ENCODE results near the gene PDGFC.

Gene PDGFC, protein sequence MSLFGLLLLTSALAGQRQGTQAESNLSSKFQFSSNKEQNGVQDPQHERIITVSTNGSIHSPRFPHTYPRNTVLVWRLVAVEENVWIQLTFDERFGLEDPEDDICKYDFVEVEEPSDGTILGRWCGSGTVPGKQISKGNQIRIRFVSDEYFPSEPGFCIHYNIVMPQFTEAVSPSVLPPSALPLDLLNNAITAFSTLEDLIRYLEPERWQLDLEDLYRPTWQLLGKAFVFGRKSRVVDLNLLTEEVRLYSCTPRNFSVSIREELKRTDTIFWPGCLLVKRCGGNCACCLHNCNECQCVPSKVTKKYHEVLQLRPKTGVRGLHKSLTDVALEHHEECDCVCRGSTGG

DNA sequence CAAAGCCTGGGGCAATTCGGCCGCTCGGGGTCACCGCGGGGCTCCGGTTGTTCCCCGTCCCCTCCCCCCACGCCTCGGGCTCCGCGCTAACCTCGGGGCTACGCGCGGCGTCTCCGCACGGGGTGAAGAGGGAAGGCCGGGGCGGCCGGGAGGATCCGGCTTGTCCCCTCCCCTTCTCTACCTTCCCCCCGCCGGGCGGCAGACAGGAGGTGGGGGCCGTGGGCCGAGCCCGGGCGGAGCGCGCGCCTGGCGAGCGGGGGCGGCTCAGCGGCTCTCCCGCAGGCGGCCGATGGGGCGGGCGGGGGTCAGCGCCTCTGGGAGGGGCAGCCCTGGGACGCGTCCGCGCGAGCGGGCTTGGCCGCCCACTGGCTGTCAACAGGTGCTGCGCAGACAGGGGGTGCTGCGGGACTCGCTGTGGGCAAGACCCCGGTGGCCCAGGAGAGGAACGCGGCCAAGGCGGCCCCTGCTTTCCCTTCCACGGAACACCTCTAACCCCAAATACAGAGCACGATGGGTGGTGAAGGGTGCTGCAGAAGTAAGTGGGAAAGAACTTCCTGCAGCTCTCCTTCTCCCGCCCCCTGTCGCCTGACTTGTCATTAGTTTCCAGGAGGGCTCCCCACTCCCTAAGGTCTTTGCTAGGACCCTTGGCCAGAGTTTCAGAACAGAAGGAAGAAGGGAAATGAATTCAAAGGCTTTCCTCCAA, at the start of gene PDGFC:
TSS of gene PDGFC (minus strand) at position 124 of the 703 bp plus-strand sequence. CDS start 896 bp downstream, outside the sequence.
- DNase-seq = peak; percentile 4

DNA sequence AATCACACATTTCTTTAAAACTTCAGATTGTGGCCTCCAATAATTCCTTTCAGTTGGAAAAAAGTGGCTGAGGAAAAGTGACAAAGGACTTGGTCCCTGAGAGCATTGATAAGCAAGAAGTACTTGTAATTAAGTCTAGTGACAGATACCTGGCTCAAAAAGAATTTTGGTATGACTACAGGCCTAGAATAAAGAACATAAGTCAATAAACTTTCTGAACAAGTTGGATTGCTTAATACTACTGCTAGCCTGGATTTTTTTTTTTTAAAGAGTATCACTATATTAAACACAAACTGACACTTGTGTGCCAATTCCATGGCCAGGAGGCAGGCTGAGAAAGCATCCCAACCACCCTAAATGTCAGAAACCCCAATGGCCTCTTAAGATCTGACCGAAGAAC, 49.3 kb upstream of the PDGFC start:
- DNase-seq = no peak

DNA sequence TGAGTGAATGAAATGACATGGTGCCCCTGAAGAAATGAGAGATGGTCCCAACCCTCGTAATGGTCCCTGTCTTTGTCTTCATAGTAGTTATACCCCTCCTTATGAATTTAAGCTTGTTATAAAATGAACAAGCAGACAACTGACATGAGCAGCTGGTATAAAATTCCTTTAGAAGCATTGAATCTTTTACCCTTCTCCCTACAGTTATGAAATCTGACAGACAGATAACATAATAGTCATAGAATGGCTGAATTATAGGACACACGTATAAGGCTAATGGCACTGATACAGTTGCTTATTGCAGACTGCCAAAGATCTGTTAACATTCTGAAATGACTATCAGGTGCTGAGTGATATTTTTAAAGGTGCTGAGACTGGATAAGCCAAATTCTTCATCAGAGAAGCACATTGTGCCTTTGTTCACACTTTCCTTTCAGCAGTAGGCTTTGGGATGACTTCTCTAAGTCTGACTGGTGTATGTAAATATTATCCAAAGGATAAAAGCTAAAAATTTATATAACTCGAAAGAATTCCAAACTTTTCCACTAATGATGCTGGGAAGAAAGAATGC, 47.4 kb upstream of the PDGFC start:
- no peak for DNase-seq

DNA sequence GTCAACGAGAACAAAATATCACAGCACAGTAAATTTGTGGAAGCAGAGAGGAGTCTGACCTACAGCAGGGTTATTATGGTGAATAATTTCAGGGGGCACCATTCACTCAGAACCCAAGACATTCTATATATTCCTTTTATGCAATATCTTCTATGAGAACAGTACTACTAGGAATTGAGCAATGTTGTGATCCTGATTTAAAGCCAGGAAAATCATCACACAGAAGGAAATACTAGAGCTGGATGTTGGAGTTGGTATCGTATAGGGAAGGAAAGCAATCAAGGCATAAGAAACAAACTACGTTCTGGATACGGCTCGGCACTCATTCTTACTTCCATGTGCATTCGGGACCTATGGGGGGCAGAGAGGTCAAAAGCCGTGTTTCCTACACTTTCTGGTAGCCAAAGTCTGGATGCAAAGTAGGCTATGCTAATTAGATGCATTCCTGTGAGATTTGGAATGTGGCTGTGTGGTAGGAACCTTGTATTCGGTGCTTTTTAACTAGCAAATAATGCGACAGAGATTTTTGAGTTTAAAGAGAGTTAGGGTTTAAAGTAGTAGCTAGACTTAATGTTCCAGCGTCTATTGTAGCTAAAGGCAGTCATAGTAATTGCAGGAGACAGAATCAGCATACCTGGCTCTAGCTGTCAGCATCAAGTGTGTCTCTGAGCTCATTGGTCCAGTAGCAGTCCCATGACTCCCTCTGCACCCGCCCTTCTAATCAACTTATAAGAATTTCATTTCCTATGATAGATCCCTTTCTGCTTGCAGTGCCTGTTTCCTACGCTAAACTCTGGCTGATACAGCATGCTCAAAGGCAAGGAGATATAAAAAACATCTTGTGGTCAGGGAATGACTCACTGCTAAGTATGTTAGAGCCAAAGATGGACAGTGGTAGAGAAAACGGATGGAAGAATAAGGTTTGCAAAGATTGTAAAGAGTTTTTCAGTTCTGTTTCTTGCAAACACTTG, 43.3 kb upstream of the PDGFC start:
- DNase-seq = no peak

DNA sequence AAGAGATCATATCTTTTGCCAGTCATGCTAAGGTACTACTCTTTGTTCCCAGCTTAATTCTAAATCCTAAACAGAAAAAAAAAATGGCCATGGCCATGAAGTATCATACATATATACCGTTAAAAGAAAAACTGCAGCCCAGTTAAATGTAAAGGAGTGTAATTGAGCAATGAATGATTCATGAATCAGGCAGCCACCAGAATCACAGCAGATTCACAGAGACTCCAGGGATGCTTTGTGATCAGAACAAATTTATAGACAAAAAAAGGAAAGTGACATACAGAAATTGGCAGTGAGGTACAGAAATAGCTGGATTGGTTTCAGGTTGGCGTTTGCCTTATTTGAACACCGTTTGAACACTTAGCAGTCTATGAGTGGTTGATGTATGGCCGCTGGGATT, 42.1 kb upstream of the PDGFC start:
- DNase-seq = no peak

DNA sequence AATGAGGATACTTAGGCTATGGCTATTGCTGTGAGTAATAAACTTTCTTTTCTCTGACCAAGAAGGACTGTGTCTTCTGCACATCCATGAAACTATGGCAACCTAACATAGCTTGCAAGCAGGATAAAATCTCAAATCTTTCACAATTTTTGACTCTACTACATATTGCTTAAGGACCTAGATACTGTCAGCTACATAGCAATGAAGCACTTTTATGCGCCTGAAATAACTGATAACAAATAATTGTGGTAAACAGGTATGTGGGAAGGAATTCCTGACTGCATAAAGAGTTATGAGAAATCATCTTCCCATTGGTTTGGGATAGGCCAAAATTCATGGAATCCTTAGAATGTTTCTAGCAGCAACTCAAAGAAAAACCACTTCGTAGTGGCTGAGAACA, 41.2 kb upstream of the PDGFC start:
- DNase-seq = no peak

DNA sequence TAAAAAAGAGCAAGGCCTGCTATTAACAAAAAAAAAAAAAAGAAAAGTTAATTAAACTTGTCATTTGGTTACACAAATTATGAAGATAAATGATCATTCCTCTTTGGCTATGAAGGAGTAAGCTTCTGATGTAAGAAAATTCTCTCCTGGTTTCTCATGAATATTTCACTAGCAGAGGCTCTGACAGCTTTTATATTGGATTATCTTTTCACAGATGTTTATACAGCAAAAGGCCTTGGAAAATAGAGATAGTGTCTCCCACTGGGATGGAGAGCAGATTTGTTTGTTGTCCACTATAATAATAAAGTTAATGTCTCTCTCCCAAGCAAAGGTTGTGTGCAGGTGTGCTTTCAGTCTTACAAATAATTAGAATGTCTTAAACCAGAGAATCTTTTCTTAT, 40.7 kb upstream of the PDGFC start:
- no peak for DNase-seq

DNA sequence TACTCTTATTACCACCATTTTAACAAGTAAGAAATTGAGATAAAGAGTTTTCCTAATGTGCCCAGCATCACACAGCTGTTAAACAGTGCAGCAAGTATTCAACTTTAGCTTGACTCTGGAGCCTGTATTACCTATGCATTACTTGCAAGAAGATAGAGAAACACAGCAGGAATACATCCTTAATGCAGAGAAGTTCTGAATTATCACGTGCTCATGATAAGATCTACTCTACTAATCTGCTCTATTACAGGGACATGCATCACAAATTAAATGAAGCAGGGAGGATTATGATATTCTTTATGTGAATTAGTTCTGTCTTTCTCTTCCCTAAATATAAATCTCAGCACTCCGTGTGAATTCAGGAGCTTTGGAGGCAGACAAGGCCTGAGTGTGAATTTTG, 39.0 kb upstream of the PDGFC start:
- no peak for DNase-seq

DNA sequence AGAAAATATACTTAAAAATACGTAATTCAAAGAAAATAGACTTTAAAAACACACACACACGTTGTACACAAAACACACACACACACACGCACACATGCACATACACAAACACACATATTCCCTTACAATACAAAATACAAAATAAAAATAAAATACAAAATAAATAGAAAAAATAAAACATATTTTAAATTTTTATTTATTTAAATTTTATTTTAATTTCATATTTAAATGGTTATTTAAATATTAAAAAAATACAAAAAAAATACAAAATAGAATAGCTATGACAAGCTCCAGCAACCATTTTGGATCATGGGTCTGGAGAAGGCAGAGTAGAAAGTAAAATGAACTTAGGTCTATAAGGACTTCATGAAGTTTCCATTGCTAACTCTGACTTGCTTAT, 34.2 kb upstream of the PDGFC start:
- no peak for DNase-seq

DNA sequence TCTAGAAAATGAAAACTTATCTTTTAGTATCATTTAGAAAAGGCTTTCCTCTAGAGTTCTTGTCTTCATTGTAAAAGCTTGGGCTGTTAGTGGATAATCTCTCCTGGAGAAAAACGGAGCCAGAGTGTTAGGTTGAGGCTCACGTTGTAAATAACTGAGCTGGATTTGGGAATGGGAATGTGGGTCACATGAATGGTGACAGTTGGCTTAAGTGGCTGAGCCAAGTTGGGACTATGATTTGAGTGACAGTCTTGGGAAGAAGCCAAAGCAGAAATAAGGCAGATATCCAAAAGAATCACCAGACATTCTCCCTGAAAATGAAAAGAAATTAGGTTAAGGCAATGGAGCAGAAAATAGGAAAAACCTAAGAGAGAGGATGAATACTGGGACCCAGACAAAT, 33.6 kb upstream of the PDGFC start:
- DNase-seq = no peak

DNA sequence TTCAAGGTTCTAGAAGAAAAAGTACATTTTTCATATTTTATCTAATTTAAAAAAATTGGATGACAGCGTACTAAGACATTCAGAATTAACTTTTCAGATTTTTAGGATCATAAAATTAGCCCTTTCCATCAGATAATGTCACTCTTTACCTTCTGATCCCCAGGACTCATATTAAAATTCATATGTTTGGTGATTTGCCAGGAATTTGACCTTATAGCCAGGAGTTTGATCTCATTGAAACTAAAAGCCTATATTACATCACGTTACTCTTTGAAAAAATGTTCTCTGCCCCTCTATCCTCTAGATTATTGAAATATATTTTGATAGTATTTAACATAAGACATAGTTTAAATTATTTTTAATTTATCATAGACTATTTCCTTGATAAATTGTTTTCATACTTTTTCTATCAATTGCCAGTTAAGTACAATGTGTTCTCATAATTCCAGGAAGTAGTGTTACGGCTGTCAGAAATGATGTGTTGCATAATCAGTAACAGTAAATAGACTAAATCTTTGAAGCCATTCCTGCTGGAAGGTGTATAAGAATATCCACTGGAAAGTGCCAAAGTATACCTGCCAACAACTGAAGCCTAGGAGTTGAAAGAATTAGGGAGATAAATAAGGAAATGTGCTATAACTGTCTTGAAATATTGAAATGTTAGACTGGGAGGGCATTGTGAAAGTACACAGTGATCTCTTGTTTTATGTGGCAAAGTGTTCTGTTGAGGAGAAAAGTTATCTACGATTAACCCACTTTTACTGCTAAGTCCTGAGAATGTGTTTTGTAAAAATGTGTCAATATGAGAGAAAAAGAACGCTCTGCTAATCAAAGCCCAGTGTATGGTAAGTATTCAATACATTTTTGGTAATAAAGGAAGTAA, 32.9 kb upstream of the PDGFC start:
- no peak for DNase-seq

DNA sequence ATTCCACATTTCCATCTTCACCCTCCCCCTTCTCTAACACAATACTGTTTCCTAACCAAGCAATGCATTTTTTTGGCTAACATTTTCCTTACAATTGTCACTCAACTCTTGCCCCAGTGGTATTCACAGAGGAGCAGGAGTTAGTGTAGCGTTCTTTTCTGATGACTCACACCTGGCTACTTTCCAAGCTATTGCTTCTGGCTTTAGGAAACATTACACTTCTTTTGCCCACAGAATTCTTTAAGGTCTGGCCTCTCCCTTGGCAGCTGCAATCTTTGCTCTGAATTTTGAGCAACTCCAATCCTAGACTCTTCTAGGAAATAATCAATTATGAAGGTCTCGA, 27.5 kb upstream of the PDGFC start:
- DNase-seq = peak; percentile 10

DNA sequence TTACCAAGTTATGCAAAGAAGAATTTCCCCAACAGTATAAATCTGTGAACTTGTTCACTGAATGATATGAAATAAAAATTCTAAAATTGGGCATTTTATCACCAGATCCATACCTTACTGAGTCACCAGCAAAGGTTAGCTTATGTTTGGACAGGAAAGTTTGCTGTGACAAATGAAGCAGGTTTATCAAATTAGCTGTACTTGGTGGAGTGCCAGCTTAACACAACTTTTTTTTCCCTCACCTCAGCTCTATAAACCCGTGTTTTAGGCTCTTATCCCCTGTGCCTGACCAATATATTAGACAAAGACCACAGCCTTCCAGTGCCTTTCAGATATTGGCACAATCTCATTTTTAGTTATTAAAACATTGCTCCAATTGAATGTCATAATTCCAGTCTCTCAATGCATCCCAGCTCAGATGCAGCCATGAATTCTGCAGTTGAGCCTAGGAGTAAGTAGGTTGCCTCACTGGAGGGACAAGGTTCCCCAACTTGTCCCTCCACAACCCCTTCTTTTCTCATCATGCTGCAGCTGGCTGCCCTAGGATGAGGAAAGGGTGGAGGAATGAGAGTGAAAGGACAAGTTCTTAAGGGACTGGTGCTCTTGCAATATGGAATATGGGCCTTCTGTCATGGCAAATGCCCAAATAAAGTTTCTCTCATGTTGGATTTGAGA, 27.0 kb upstream of the PDGFC start:
- DNase-seq = no peak

DNA sequence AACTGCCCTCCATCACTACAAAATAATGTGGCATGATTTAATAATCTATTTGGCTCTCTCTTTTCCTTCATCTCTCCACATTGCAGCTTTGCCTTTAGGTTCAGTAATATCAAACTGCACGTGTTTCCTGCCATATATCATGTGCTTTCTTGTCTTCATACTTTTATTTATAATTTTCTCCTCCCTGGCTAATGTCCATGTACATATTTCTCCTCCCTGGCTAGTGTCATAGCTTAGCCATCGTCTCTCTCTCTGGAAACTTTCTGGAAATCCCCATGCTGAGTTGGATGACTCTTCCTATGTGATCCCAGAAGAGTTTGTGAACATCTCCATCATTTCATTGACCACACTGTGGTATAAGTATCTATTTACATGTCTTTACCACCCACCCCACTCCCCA, 21.3 kb upstream of the PDGFC start:
- no peak for DNase-seq

DNA sequence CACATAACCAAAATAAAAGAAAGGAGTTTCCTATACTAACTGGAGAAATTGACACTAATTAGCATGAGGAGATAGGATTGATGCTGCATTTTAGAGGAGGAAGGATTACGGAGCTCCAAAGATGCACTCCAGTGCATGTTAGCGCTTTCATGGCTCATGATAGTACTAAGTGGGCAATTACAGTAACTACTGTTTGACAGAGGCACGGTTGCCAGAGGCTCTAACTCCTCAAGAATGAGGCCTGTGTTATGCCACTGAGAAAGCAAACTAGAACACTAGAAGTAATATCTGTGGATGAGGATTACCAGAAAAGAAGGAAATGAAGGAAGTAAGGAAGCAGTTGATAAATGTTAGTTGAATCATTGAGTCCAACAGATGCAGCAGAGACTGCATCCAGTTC, 19.6 kb upstream of the PDGFC start:
- DNase-seq = no peak

DNA sequence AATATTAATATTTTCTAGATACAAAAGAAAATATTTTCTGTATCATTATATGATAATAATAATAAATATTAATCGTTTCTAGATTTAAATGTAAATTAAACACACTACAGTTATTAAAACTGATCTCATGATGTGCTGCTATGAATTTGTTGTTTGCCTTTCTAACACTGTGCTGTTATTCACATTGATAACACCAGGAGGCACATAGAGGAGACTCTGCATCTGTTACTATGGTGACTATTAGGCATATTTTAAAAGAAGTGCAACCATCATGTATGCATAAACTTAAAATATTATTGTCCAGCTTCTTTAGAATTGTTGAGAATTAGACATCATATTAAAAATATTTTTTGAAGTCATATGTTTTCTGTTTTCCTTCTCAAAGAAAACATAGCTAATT, 11.8 kb upstream of the PDGFC start:
- no peak for DNase-seq

DNA sequence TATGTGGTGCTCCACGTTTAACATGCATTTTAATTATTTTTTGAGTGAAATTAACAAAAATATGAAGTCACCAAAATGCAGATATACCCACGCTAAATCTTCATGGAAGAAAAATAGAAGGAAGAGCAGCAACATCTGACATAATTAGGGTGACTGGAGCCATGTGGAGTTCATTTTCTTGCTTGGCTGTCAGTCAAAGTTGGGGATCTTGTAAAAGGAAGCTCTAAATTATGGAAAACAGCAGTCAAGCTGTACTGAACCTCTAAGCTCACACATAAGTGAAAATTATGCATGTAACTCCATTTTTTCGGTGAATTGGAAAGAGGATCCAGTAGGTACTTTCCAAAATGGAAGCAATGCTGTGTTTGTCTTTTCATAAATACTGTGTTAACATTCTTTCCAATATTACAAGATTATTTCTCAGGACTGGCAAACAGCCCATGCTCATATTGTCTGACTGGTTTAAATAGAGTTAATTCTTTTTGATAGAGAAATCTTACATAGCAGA, 9.7 kb upstream of the PDGFC start:
- DNase-seq = no peak

DNA sequence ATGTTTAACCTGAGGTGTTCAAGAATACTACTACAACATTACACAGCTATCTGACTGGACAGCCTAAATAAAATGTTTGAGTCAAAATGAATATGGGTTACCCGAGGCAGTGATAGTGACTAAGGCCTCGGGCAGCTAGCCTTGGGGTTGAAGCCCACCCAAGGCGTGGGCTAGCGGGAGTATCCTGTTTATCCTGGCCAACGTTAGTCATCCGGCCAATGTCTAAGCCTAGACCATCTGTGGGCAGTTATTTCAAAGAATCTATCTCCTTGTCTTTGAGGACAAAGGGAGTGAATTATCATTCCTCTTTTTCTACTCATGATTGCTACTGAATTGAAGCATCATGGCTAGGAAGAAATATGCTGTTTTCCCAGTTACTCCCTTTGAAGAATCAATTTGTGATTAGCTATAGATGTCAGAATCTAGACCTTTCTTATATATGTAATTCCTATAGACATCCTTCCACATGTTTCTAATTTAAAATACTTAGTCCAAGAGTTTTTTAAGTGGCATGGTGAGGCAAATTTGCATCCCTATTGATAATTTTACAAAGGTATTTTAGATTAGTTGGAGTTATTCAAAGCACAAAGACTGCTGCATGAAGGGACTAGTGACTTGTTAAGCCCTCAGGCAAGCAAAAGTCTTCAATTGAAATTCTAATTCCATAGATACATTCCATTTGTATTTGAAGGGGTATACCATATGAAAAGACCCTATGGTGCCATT, 6.0 kb upstream of the PDGFC start:
- no peak for DNase-seq

DNA sequence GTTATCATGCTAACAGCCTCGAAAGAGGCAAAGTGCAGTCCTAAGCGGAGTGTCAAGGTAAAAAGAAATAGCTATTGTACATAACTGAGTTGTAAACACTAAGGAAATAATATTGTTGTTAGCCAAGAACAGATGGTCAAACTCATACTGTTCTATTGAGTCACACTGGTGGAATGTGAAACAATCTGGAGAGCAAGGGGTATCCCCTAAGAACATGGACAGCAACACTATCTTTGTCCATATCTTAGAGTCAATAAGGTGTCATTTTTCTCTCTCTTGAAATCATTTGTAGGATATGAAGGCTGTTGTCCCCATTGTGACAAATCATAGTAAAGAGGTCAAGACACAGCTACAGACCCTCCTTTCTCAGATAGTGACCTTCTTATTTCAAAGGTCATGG, 4.5 kb upstream of the PDGFC start:
- no peak for DNase-seq

DNA sequence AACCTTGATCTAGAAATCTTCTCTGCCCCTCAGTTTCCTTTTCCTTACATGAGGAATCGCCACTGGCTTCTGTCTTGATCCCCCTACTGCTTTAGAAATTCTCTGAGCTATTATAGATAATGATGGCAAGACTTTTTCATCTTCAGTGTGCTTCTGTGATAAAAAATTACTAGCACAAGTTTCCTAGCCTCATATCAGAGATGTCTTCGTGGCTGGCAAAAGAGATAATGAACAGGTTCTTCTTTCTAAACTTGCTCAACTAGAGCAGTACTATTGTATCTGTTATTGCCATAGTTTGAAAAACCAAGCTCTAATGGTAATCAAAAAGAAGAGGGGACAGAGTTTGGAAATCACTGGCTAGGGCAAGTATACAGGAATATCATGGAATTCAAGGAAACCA, 4.1 kb upstream of the PDGFC start:
- no peak for DNase-seq

DNA sequence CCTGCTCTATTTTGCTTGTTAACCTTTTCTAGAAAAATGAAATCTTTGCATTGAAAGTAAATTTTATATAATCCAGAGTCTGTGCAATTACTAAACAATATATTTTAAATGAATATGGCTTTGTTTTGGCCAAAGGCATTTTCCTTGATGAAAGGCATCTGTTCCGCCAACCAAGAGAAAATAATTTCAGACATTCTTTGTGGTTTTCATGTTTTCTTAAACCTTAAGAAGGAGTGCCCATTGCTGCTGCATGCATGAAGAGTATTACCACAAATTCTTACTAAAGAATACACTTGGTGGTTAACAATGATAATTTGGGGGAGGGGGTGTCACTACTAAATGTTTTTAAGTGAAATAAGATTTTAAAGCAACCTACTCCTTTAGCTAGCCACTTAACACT, 2.7 kb upstream of the PDGFC start:
- DNase-seq = no peak

All from NCI-H1105 treated with DMSO at 0.1 percent for 48 hours (cell line).